Effector CD4-positive, alpha-beta T cell (primary cell): Measurements from ENCODE around the gene PEA15.

ENCODE experiments used
- DNase-seq: peaks from one replicate; pipeline ENCODE4 v3.0.0-alpha.2; 2020
- total RNA-seq: gene quantifications from one replicate; lab custom pipeline; 2026; lab: John Stamatoyannopoulos, UW

Gene PEA15, protein sequence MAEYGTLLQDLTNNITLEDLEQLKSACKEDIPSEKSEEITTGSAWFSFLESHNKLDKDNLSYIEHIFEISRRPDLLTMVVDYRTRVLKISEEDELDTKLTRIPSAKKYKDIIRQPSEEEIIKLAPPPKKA
- 17.1 reads per million, percentile 43 among the genes with 10 or more reads in this experiment for total RNA-seq

DNA sequence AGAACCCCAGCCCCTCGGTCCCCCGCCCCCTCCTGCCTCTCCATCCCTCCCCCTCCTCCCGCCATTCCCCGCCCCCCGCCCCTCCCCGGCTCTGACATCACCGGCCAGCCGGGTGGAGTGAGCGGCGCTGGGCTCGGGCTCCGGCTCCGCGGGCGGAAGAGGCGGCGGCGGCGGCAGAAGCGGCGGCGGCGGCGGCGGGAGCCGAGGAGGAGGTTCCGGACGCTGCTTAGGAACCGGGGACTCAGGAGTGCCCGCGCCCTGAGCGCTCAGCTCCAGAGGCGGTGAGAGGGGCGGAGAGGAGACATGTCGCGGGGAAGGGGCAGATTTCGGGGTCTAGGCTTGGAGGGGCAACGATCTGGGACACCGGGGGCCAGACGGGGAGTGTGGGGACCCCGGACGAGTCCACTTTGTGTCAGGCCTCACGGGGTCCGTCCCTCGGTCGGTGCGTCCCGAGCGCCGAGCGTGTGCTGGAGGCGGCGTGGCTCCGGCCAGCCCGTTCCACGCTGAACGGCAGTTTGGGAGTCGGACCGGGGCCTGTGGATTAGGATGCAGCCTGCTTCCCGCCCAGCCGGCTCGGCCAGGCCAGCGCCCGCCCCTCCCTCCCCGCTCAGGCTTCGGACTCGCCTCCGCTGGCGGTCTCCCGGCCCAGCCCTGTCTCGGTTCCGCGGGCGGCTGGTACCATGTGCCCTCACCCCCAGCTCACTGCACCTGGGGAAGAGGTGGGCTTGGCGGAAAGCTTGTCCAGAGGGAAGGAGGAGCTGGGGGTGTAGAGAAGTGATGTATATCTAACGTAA lies at the start of gene PEA15:
Gene PEA15 (plus strand): TSS at position 143 of the 794 bp plus-strand sequence. CDS start 6,161 bp downstream, outside the sequence.
- peak; percentile 48 for DNase-seq

DNA sequence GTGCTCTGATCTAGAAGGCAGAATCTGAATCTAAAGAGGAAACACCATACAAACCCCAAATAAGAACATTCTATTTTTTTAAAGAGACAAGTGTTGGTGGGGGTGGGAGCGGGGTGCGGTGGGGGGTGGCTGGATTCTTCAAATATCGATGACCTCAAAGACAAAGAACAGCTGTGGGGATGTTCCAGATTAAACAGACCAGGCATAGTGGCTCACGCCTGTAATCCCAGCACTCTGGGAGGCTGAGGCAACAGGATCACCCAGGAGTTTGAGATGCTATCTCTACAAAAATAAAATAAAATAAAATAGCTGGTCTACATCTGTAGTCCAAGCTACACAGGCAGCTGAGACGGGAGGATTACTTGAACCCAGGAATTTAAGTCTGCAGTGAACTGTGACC lies 48.8 kb upstream of the PEA15 start:
- DNase-seq, result no peak

DNA sequence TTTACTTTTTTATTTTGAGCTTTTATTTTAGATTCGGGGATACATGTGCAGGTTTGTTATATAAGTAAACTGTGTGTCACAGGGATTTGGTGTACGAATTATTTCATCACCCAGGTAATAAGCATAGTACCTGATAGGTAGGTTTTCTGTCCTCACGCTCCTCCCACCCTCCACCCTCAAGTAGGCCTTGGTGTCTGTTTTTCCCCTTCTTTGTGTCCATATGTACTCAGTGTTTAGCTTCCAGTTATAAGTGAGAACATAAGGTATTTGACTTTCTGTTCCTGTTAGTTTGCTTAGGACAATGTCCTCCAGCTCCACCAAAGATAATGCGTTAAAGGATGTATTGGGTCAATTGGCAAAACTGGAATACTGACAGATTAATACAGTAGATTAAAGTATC lies 48.0 kb upstream of the PEA15 start:
- no peak for DNase-seq

DNA sequence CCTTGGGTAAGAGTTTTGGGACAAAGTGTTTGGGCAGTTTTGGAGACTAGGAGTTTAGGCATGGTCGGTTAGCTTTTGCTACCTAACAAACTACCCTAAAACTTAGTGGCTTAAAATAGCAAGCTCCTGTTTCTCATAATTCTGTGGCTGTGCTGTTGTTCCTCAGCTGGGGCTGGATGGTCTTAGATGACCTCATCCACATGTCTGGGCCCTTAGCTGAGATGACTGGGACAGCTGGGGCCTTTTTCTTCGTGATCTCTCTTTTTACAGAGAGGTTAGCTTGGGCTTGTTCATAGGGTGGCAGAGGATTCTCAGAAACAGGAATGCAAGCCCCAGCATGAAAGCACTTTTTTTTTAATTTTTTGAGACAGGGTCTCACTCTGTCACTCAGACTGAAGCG lies 47.2 kb upstream of the PEA15 start:
- no peak for DNase-seq

DNA sequence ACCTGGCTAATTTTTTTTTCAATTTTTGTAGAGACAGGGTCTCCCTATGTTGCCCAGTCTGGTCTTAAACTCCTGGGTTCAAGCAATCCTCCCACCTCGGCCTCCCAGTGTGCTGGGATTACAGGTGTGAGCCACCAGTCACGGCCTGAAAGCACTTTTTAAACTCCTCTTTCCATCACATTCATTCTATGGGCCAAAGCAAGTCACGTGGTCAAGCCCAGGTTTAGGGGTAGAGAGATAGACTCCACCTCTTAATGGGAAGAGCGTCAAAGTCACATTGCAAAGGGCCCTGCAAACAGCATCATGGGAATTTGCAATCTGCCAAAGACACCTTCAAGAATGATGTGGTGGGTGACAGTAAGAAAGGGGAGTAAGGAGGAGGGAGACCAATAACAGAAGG lies 46.6 kb upstream of the PEA15 start:
- DNase-seq, result no peak

DNA sequence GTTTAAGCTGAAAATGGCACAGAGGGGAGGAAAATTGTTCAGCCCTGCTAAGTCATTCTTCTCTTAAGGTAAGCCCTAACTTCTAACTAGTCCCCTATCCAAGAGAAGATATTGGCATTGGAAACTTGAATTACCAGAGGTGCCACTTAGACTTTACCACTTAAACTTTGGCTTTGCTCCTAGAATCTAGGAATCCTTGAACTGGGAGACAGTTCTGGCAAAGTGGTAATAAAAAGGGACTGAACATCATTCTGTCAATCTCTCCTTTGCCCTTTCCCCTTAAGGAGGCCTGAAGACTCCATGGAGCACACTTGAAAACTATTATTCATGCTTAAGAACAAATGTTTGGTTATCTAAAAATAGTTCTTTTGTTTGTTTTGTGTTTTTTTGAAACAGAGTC lies 45.3 kb upstream of the PEA15 start:
- DNase-seq, result no peak

DNA sequence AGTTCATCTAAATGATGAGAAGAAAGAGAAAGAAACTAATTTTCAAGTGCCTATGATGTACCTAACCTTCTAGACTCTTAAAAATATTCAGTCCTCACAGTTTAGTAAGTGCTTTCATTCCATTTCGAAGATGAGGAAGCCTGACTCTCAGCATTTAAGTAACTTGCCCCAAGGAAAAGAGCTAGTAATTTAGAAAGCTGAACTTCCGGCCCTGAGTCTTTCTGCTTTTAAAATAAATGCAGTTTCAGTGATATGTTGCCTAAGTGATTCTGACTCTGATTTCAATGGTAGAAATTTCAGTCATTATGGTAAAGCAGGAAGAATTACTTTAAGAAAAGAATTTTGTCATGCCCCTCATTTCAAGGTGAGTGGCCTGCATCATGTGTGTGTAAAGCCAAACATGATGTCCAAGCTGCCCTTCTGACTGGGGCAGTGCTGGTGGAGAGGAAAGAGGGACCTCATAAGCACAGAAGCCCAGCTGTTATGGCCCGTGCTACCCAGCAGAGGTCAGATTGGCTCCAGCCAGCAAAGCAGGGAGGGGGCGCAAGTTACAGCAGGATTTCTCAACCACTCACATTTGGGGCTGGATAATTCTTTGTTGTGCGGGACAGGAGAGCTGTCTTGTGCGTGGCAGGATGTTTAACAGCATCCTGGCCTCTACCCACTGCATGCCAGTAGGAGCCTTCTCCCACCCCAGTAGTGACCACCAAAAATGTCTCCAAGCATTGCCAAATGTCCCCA lies 43.0 kb upstream of the PEA15 start:
- DNase-seq, result no peak

DNA sequence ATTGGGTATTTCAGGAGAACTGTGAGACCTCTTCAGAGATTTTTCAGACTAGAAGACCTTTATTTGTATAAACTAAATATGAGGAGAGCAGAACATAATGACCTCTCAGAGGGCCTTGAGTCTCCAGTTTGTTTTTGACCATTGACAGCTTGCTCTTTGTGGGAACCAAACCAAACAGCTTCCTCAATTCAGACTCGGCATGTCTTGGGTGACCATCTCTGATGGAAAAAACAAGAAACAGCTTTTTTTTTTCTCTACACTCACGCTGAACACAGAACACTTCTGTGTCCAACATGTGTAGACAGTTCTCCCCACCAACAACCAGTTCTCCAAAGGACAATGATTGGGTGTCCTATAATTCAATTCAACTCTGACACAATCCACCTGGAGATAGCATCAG lies 42.3 kb upstream of the PEA15 start:
- DNase-seq, result no peak

DNA sequence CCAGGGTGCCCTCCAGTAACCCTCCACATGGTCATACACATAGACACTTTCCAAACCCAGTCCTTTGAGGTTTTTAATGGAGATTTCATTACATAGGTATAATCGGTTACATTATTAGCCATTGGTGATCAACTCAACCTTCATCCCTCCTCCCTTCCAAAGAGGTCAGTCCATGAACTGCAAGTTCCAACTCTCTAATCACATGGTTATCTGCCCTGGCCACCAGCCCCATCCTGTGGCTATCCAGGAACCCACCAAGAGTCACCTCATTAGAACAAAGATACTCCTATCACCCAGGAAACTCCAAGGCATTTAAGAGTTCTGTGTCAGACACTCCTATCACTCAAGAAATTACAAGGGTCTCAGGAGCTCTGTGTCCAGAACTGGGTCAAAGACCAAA lies 41.6 kb upstream of the PEA15 start:
- DNase-seq, result no peak

DNA sequence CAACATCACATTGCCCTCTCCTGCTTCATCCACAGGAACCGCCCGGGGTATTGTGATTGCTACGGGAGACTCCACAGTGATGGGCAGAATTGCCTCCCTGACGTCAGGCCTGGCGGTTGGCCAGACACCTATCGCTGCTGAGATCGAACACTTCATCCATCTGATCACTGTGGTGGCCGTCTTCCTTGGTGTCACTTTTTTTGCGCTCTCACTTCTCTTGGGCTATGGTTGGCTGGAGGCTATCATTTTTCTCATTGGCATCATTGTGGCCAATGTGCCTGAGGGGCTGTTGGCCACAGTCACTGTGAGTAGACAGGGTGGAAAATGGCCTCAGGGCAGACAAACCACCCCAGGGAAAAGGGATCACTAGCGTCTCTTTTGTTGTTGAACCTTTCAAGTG lies 41.1 kb upstream of the PEA15 start:
- DNase-seq, result no peak

DNA sequence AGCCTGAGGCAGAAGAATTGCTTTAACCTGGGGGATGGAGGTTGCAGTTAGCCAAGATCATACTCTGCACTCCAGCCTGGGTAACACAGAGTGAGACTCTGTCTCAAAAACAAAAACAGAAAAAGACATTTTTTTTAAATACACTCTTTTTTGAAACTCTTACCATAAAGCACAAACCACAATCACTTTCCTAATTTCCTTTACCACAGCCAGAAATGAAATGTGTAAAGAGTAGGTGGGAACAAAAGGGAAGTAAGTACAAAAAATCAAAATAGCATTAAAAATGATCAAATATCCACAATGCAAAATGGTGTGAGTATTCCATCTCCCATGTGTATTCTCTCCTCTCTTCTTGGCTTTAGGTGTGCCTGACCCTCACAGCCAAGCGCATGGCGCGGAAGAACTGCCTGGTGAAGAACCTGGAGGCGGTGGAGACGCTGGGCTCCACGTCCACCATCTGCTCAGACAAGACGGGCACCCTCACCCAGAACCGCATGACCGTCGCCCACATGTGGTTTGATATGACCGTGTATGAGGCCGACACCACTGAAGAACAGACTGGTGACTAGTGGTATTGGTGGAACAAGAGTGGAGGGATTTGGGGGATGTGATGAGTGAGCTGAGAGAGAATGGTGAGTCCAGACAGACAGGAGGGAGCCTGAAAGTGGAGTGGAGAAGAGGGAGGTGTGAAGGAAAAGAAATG lies 38.9 kb upstream of the PEA15 start:
- DNase-seq, result no peak

DNA sequence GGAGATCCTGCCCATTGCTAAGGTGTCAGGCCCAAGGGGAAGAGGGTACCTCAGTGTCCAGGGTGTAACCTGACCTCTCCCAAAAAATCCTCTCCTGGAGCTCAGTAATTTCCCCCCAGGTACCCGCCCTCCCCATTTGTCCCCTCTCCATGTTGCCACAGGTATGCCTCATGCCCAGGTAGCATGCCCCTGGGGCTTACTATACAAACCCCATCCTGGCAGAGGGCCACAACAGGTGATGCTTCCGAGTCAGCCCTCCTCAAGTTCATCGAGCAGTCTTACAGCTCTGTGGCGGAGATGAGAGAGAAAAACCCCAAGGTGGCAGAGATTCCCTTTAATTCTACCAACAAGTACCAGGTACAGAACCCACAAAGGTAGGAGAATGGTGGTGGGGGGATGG lies 38.1 kb upstream of the PEA15 start:
- no peak for DNase-seq

DNA sequence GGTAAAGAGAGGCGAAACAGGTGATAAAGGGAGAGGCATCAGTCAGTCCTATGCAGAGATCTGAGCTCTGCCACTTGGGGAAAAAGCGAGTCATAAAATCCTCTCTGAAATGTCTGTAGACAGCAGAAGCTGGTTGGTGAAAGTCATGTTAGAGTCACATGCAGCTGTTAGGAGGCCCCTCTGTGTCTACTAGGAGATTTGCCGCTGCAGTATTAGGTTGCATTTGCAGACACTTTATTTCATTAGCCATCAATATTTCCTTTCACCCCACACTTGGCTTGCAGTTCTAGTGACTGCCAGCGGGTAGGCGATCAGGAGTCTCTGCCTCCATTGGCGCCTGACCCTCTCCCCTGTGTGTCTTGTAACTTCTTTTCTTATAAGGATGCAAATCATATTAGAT lies 37.6 kb upstream of the PEA15 start:
- DNase-seq, result no peak

DNA sequence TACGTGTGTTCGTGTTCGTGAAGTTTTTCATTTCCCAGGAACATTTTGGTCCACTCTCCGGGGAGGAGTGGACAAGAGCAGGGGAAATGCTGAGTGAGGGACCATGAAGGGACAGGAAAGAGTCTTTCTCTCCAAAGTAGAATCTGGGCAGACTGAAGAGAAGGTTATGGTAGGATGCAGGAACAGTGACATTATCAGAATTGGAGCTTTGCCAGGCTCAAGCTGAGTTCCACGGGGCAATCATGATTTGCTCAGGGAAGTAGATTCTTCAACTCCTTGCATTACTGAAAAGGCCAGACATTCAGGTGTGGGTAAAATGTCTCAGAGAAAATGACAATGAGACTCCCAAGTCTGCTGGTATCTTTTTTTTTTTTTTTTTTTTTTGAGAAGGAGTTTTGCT lies 37.2 kb upstream of the PEA15 start:
- DNase-seq, result no peak

DNA sequence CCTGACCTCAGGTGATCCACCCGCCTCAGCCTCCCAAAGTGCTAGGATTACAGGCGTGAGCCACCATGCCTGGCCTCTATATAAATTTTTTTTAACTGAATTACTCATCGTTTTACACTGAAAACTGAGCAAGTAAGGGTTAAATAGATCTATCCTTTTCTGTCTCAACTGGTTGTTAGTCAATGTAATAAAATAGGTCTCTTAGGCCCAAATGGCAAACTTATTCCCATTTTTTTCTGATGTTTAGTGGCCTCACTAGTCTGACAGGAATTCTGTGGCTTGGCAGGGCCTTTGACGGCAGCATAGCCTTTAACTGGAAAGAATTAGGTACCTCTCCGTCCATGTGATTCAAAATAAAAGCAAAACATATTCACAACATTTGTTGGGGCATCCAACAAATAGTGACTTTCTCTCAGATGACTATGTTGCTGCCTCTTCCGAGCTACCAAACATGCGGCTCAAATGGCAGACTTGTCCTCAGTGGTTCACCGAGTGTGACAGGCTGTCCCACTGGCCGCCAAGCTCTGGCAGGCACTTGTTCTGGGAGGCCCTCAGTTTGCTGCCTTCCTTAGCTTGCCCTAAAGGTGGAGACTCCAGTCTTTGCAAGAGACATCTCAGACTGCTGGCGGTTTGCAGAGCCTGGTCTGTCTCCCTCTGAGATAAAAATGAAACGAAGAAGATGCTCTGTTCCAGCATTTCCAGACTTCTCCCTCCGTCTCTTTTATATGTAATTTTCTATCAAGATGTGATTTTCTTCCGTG lies 36.4 kb upstream of the PEA15 start:
- no peak for DNase-seq

DNA sequence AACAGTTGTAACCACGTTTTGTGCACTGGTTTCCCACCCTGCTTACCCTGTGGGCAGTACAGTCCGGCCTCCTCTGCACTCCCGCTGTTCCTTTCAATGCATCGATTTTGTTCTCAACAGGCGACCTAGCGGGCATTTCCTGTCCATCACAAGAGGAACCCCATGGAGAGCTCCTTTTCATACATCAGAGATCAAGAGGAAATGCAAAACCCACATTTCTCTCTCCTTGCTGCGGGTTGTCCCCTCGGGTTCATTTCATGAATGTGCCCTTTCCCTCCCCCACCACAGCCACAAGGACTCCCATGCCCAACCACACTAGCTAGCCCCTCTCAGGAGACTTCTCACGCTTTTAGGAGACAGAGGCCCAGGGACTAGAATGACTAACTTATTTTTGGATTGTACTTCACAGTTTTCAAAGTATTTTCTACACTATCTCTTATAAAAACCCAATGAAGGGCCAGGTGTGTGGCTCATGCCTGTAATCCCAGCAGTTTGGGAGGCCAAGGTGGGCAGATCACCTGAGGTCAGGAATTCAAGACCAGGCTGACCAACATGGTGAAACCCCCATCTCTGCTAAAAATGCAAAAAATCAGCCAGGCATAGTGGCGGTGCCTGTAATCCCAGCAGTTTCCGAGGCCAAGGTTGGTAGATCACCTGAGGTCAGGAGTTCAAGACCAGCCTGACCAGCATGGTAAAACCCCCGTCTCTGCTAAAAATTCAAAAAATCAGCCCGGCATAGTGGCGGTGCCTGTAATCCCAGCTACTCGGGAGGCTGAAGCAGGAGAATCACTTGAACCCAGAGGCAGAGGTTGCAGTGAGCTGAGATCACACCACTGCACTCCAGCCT lies 35.4 kb upstream of the PEA15 start:
- DNase-seq, result no peak

DNA sequence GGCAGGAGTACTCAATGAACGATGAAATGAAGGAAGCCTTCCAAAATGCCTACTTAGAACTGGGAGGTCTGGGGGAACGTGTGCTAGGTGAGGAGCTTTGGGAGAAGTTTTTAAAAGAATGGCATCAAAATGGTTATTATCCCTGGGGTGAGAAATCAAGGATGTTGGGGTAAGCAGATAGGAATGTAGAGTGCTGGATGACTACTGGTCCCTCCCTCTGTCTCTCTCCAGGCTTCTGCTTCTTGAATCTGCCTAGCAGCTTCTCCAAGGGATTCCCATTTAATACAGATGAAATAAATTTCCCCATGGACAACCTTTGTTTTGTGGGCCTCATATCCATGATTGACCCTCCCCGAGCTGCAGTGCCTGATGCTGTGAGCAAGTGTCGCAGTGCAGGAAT lies 33.8 kb upstream of the PEA15 start:
- no peak for DNase-seq

DNA sequence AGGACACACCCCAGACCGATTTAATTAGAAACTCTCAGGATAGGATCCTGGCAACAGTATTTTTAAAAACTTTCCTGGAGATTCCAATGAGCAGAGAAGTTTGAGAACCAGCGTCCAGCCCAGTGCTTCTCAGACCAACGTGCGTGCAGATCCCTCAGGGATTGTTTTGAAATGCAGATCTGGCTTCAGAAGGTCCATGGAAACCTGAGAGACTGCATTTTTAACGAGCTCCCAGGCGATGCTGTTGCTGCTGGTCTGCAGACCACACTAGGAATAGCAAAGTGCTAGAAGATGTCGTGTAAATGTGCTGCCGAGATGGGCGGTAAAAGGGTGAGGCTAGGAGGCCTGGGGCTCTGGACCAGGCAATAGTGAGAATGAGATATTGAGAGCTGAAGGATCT lies 33.2 kb upstream of the PEA15 start:
- DNase-seq, result no peak

DNA sequence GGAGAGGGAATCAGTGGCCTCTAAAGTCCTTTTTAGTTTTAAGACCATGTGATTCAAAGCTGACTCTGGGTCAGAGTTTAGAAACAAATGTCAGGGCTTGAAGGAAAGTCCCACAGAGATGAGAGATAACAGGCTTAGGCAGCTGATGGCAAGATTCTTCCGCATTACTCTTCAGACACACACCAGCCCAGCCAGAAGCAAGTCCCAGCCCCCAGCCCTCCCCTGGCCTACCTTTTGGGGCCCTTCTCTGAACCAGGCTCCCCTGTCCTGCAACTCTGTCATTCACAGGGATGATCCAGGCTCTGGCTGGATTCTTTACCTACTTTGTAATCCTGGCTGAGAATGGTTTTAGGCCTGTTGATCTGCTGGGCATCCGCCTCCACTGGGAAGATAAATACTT lies 28.0 kb upstream of the PEA15 start:
- no peak for DNase-seq

DNA sequence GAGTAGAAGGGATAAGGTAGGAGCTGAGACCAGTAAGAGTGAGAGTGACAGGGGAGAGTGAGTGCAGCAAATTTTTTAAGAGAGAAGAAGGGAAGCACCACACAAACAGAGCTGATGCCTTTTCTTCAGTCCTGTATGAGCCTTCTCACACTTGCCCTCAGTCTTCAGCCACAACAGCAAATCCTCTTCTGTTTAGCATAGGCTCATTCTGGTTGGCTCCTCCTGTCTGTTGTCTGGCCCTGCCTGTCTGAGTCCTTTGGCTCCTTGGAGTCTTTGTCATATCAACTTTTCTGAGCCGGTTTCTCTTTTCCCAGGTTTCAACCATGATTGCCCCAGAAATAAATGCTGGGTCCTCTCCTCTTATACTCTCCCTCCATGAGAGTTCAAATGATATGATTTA lies 27.5 kb upstream of the PEA15 start:
- no peak for DNase-seq

DNA sequence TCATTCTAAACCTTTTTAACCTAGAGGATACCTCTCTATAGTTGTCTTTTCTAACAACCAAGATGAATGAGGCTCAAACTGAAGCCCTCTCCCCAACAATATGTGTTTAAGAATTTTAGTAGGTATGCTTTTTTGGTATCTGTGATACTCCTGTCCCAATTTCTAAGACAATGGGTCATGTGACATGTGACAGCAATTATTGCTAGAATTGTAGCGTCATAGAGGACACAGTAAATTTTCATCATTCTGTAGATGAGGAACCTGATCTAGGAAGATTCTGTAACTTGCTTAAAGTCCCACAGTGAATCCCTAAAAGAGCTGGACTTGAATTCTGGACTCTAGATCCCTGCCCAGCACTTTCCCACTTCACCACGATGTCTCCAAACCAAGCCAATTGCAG lies 26.5 kb upstream of the PEA15 start:
- no peak for DNase-seq

DNA sequence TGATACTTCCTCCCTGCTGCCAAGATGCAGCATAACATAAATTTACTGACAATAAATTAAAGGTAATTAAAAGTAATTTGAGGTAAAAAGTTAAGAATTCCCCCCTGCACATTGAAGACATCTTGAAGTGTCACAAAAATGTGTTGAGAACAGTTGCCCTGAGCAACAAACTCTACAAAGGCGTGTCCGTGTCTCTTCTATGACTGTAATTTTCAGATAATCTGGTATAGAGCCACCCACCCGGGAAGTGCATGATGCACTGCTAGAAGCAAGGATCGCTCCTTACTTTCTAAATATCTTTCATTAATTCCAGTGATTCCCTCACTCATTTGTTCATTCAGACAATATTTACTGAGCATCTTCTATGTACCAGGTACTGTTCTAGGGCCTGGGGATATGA lies 25.8 kb upstream of the PEA15 start:
- no peak for DNase-seq
